Liver (tissue), 9 donors: ENCODE results near the gene MAPT. TPM values are rescaled to one million over a fixed set of nuclear protein-coding genes. Genes with fewer than 3 reads are reported as not detected.
"Not testable (repeated sequence)": the region's sequence is repeated elsewhere in the genome, so short reads cannot be mapped to it uniquely, and the experiment has no call there.

Experiments
- DNase-seq: peaks from one replicate; pipeline ENCODE4 v3.0.0-alpha.2; 2017; ENCODE audit warnings: low spot score
- H3K27ac ChIP-seq, 2 donors: one replicate each; pipeline ENCODE4 v1.7.0; 2013; ENCODE audit warnings: inconsistent platforms in 2 of 2, low read length in 2 of 2, control low read depth in 1 of 2, low read depth in 1 of 2, mild to moderate bottlenecking in 1 of 2
- H3K27me3 ChIP-seq, 4 donors: one replicate each; pipeline versions ENCODE4 v1.6.1 to v1.7.0; 2013; ENCODE audit warnings: low read length in 3 of 4, inconsistent platforms in 1 of 4, mild to moderate bottlenecking in 1 of 4, moderate library complexity in 1 of 4; ENCODE audit not compliant: control insufficient read depth in 4 of 4, insufficient read depth in 4 of 4
- H3K36me3 ChIP-seq, 4 donors: one replicate each; pipeline versions ENCODE4 v1.6.1 to v1.7.0; 2013; ENCODE audit warnings: low read length in 3 of 4, mild to moderate bottlenecking in 3 of 4, low read depth in 1 of 4, moderate library complexity in 1 of 4; ENCODE audit not compliant: control insufficient read depth in 4 of 4, insufficient read depth in 3 of 4
- H3K4me1 ChIP-seq, 4 donors: one replicate each; pipeline versions ENCODE4 v1.6.1 to v1.7.0; 2013; ENCODE audit warnings: low read length in 3 of 4, mild to moderate bottlenecking in 3 of 4, moderate library complexity in 1 of 4; ENCODE audit not compliant: control insufficient read depth in 4 of 4, insufficient read depth in 4 of 4
- H3K4me3 ChIP-seq, 3 donors: one replicate each; pipeline versions ENCODE4 v1.6.1 to v1.7.0; 2013; ENCODE audit warnings: low read length in 3 of 3, control low read depth in 1 of 3, low read depth in 1 of 3, mild to moderate bottlenecking in 1 of 3
- H3K9ac ChIP-seq, 2 donors: one replicate each; pipeline ENCODE4 v1.7.0; 2013; ENCODE audit warnings: low read length in 2 of 2, mild to moderate bottlenecking in 2 of 2, moderate library complexity in 2 of 2, control low read depth in 1 of 2, low read depth in 1 of 2
- H3K9me3 ChIP-seq, 4 donors: one replicate each; pipeline versions ENCODE4 v1.6.1 to v1.7.0; 2013; ENCODE audit warnings: low read length in 3 of 4; ENCODE audit not compliant: control insufficient read depth in 4 of 4
- EGR1 ChIP-seq, 2 donors: IDR thresholded peaks; 2 replicates each; pipeline ENCODE4 v1.6.1; 2016 to 2018; ENCODE audit warnings: antibody characterized with exemption in 2 of 2, low read depth in 2 of 2
- FOXA1 ChIP-seq: IDR thresholded peaks from 2 replicates; pipeline ENCODE4 v1.6.1; 2016; ENCODE audit warnings: antibody characterized with exemption
- GABPA ChIP-seq, 2 donors: IDR thresholded peaks in 1 of 2; conservative IDR thresholded peaks in 1 of 2; 2 replicates each; pipeline ENCODE4 v1.6.1; 2016; ENCODE audit warnings: antibody characterized with exemption in 2 of 2, mild to moderate bottlenecking in 1 of 2, moderate library complexity in 1 of 2
- HNF4A ChIP-seq, 2 donors: conservative IDR thresholded peaks; 2 replicates each; pipeline ENCODE4 v1.6.1; 2016; ENCODE audit warnings: antibody characterized with exemption in 2 of 2, mild to moderate bottlenecking in 2 of 2
- HNF4G ChIP-seq: IDR thresholded peaks from 2 replicates; pipeline ENCODE4 v1.6.1; 2016; ENCODE audit warnings: antibody characterized with exemption
- JUND ChIP-seq, 2 donors: IDR thresholded peaks; 2 replicates each; pipeline ENCODE4 v1.6.1; 2016; ENCODE audit warnings: antibody characterized with exemption in 2 of 2
- NR2F2 ChIP-seq: IDR thresholded peaks from 2 replicates; pipeline ENCODE4 v1.6.1; 2016; ENCODE audit warnings: antibody characterized with exemption
- RAD21 ChIP-seq, 2 donors: IDR thresholded peaks; 2 replicates each; pipeline ENCODE4 v1.6.1; 2016; ENCODE audit warnings: antibody characterized with exemption in 2 of 2, mild to moderate bottlenecking in 2 of 2
- RXRA ChIP-seq, 2 donors: IDR thresholded peaks; 2 replicates each; pipeline ENCODE4 v1.6.1; 2017 to 2018; ENCODE audit warnings: antibody characterized with exemption in 2 of 2, mild to moderate bottlenecking in 1 of 2
- SP1 ChIP-seq: IDR thresholded peaks from 2 replicates; pipeline ENCODE4 v1.6.1; 2018; ENCODE audit warnings: antibody characterized with exemption, mild to moderate bottlenecking
- TAF1 ChIP-seq: conservative IDR thresholded peaks from 2 replicates; pipeline ENCODE4 v1.6.1; 2016; ENCODE audit warnings: antibody characterized with exemption, mild to moderate bottlenecking
- YY1 ChIP-seq: IDR thresholded peaks from 2 replicates; pipeline ENCODE4 v1.6.1; 2016; ENCODE audit warnings: antibody characterized with exemption, mild to moderate bottlenecking
- WGBS: extraction: QIAGEN DNeasy Blood & Tissue Kit; methylation state at CpG from one replicate; pipeline ENCODE4 v1.1.7; 2013; 5-methylcytosine and 5-hydroxymethylcytosine counted together
- polyA plus RNA-seq, 2 donors: library from polyadenylated mRNA; stranded (reverse) in 1 of 2; unstranded in 1 of 2; fragments of 200-250 nt in 1 of 2; fragments of >200 nt in 1 of 2; fragmentation: Nextera tagmentation in 1 of 2; extraction: Ambion mirVana in 1 of 2; gene quantifications; one replicate each; pipeline versions ENCODE4 v1.2.1 to v1.2.3, GENCODE V29; 2013 to 2015
- total RNA-seq, 2 donors: library from RNA; depleted of rRNA; stranded (reverse); fragments of >200 nt; gene quantifications; one replicate each; pipeline ENCODE4 v1.2.3, GENCODE V29; 2014
- TF ChIP-seq, protein P1 (sequence below): fragments of 150-350 bp; IDR thresholded peaks from 2 replicates; pipeline ENCODE4 v1.5.1; 2017; ENCODE audit warnings: improper control_type of control experiment, low read depth, low read length; ENCODE audit not compliant: missing input control
- TF ChIP-seq, protein P2 (sequence below): IDR thresholded peaks from 2 replicates; pipeline ENCODE4 v1.6.1; 2016; ENCODE audit warnings: antibody characterized with exemption
- TF ChIP-seq, protein P3 (sequence below): IDR thresholded peaks from 2 replicates; pipeline ENCODE4 v1.6.1; 2016; ENCODE audit warnings: antibody characterized with exemption
- TF ChIP-seq, protein P4 (sequence below): IDR thresholded peaks from 2 replicates; pipeline ENCODE4 v1.6.1; 2016; ENCODE audit warnings: antibody characterized with exemption
- donor health status: healthy.
- donor health status: healthy.
- donor health status: healthy.
- donor health status: healthy.
- donor health status: healthy.

The MAPT gene
- total and polyA plus RNA-seq, 4 donors = 0.05 to 0.67 (median 0.27) TPM

DNA sequence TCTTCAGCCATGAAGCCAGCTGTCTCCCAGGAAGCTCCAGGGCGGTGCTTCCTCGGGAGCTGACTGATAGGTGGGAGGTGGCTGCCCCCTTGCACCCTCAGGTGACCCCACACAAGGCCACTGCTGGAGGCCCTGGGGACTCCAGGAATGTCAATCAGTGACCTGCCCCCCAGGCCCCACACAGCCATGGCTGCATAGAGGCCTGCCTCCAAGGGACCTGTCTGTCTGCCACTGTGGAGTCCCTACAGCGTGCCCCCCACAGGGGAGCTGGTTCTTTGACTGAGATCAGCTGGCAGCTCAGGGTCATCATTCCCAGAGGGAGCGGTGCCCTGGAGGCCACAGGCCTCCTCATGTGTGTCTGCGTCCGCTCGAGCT lies 118.8 kb downstream of the MAPT start:
- 93% methylated on average over 7 of the region's 7 CpGs for WGBS
- no peak overlapping the region for H3K4me3 ChIP-seq
- no peak for DNase-seq

DNA sequence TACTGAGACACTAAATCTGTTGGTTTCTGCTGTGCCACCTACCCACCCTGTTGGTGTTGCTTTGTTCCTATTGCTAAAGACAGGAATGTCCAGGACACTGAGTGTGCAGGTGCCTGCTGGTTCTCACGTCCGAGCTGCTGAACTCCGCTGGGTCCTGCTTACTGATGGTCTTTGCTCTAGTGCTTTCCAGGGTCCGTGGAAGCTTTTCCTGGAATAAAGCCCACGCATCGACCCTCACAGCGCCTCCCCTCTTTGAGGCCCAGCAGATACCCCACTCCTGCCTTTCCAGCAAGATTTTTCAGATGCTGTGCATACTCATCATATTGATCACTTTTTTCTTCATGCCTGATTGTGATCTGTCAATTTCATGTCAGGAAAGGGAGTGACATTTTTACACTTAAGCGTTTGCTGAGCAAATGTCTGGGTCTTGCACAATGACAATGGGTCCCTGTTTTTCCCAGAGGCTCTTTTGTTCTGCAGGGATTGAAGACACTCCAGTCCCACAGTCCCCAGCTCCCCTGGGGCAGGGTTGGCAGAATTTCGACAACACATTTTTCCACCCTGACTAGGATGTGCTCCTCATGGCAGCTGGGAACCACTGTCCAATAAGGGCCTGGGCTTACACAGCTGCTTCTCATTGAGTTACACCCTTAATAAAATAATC lies 119.3 kb downstream of the MAPT start:
- Histone ChIP-seq H3K27ac (no peak overlapping the region), H3K27me3 (no peaks in the 10 kb centered on the region), H3K4me3 (no peak overlapping the region), H3K4me1 (no peaks in the 10 kb centered on the region), H3K9ac (no peak overlapping the region), H3K36me3 (no peaks in the 10 kb centered on the region), H3K9me3 (no peaks in the 10 kb centered on the region)
- DNase-seq = no peak
- 83% methylated on average over 9 of the region's 9 CpGs for WGBS
- TF ChIP-seq NR2F2 (no peak), FOXA1 (no peak), TAF1 (no peak), JUND (IDR thresholded peaks at IDR 0.05) (no peak), GABPA (IDR thresholded peaks at IDR 0.05 in 1 of 2, conservative IDR thresholded peaks at IDR 0.05 in 1 of 2) (no peak), SP1 (no peak), RAD21 (IDR thresholded peaks at IDR 0.05) (no peak), RXRA (IDR thresholded peaks at IDR 0.05) (no peak), HNF4A (conservative IDR thresholded peaks at IDR 0.05) (no peak), YY1 (no peak), EGR1 (IDR thresholded peaks at IDR 0.05; ENCODE audit: low read depth in 2 of 2) (no peak), HNF4G (no peak)
- TF ChIP-seq, protein P1, sequence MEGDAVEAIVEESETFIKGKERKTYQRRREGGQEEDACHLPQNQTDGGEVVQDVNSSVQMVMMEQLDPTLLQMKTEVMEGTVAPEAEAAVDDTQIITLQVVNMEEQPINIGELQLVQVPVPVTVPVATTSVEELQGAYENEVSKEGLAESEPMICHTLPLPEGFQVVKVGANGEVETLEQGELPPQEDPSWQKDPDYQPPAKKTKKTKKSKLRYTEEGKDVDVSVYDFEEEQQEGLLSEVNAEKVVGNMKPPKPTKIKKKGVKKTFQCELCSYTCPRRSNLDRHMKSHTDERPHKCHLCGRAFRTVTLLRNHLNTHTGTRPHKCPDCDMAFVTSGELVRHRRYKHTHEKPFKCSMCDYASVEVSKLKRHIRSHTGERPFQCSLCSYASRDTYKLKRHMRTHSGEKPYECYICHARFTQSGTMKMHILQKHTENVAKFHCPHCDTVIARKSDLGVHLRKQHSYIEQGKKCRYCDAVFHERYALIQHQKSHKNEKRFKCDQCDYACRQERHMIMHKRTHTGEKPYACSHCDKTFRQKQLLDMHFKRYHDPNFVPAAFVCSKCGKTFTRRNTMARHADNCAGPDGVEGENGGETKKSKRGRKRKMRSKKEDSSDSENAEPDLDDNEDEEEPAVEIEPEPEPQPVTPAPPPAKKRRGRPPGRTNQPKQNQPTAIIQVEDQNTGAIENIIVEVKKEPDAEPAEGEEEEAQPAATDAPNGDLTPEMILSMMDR = no peak
- TF ChIP-seq, protein P2, sequence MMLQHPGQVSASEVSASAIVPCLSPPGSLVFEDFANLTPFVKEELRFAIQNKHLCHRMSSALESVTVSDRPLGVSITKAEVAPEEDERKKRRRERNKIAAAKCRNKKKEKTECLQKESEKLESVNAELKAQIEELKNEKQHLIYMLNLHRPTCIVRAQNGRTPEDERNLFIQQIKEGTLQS = no peak
- TF ChIP-seq, protein P3, sequence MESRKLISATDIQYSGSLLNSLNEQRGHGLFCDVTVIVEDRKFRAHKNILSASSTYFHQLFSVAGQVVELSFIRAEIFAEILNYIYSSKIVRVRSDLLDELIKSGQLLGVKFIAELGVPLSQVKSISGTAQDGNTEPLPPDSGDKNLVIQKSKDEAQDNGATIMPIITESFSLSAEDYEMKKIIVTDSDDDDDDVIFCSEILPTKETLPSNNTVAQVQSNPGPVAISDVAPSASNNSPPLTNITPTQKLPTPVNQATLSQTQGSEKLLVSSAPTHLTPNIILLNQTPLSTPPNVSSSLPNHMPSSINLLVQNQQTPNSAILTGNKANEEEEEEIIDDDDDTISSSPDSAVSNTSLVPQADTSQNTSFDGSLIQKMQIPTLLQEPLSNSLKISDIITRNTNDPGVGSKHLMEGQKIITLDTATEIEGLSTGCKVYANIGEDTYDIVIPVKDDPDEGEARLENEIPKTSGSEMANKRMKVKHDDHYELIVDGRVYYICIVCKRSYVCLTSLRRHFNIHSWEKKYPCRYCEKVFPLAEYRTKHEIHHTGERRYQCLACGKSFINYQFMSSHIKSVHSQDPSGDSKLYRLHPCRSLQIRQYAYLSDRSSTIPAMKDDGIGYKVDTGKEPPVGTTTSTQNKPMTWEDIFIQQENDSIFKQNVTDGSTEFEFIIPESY = no peak
- TF ChIP-seq, protein P4, sequence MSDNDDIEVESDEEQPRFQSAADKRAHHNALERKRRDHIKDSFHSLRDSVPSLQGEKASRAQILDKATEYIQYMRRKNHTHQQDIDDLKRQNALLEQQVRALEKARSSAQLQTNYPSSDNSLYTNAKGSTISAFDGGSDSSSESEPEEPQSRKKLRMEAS = no peak

More for the DNA sequence above, 118.8 kb downstream of the MAPT start:
- Histone ChIP-seq H3K4me1 (no peaks in the 10 kb centered on the region), H3K9ac (no peak overlapping the region), H3K27me3 (no peaks in the 10 kb centered on the region), H3K27ac (no peak overlapping the region), H3K9me3 (no peaks in the 10 kb centered on the region), H3K36me3 (no peaks in the 10 kb centered on the region)
- no peak for TF ChIP-seq RAD21 (IDR thresholded peaks at IDR 0.05)

DNA sequence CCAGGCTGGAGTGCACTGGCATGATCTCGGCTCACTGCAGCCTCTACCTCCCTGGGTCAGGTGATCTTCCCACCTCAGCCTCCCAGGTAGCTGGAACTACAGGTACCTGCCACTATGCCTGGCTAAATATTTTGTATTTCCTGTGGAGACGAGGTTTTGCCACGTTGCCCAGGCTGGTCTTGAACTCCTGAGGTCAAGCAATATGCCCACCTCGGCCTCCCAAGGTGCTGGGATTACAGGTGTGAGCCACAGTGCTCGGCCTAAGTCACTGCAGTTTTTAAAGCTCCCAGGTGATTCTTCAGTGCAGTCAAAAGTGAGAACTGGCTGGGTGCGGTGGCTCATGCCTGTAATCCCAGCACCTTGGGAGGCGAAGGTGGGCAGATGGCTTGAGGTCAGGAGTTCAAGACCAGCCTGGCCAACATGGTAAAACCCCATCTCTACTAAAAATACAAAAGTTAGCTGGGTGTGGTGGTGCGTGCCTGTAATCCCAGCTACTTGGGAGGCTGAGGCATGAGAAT lies 125.1 kb downstream of the MAPT start:
- not testable (repeated sequence) for H3K9ac ChIP-seq, H3K27me3 ChIP-seq, H3K4me1 ChIP-seq, H3K27ac ChIP-seq, DNase-seq, H3K36me3 ChIP-seq, H3K9me3 ChIP-seq, H3K4me3 ChIP-seq
- 92% methylated on average over 8 of the region's 8 CpGs for WGBS
